ENCODE results near the gene ARPC5.

ARPC5 gene

GRCh38 chr1:183611021-183611420 lies 24.6 kb downstream of the ARPC5 start:
- DNase-seq (ENCODE audit: low read depth in 2 of 2) = no peak

- DNase-seq (ENCODE audit: low read depth in 2 of 2) = no peak
Measured at GRCh38 chr1:183609759-183610452, 25.7 kb downstream of the ARPC5 start.

GRCh38 chr1:183609313-183609712 lies 26.3 kb downstream of the ARPC5 start:
- DNase-seq (ENCODE audit: low read depth in 2 of 2) = no peak

GRCh38 chr1:183607322-183607980 lies 28.1 kb downstream of the ARPC5 start:
- no peak for DNase-seq (ENCODE audit: low read depth in 2 of 2)

GRCh38 chr1:183605904-183606303 lies 29.7 kb downstream of the ARPC5 start:
- DNase-seq (ENCODE audit: low read depth in 2 of 2) = no peak

GRCh38 chr1:183604815-183605214 lies 30.8 kb downstream of the ARPC5 start:
- DNase-seq (ENCODE audit: low read depth in 2 of 2) = no peak

GRCh38 chr1:183604038-183604808 lies 31.4 kb downstream of the ARPC5 start:
- DNase-seq (ENCODE audit: low read depth in 2 of 2) = no peak

GRCh38 chr1:183602510-183602909 lies 33.1 kb downstream of the ARPC5 start:
- no peak for DNase-seq (ENCODE audit: low read depth in 2 of 2)

- DNase-seq (ENCODE audit: low read depth in 2 of 2) = no peak
Measured at GRCh38 chr1:183600634-183601033, 34.9 kb downstream of the ARPC5 start.

GRCh38 chr1:183600136-183600535 lies 35.4 kb downstream of the ARPC5 start:
- no peak for DNase-seq (ENCODE audit: low read depth in 2 of 2)

- no peak for DNase-seq (ENCODE audit: low read depth in 2 of 2)
Measured at GRCh38 chr1:183598386-183598785, 37.2 kb downstream of the ARPC5 start.

GRCh38 chr1:183597656-183598347 lies 37.8 kb downstream of the ARPC5 start:
- DNase-seq (ENCODE audit: low read depth in 2 of 2) = no peak

GRCh38 chr1:183596500-183596899 lies 39.1 kb downstream of the ARPC5 start:
- DNase-seq (ENCODE audit: low read depth in 2 of 2) = no peak

GRCh38 chr1:183595537-183595936 lies 40.0 kb downstream of the ARPC5 start:
- no peak for DNase-seq (ENCODE audit: low read depth in 2 of 2)

GRCh38 chr1:183593356-183593755 lies 42.2 kb downstream of the ARPC5 start:
- DNase-seq (ENCODE audit: low read depth in 2 of 2) = no peak

- no peak for DNase-seq (ENCODE audit: low read depth in 2 of 2)
Measured at GRCh38 chr1:183592733-183593132, 42.9 kb downstream of the ARPC5 start.

GRCh38 chr1:183590244-183591191 lies 45.1 kb downstream of the ARPC5 start, which contains the start of gene NCF2:
Gene NCF2 (minus strand): TSS chr1:183590459. CDS start chr1:183590329, 130 bp downstream.
- DNase-seq (ENCODE audit: low read depth in 2 of 2) = no peak

- DNase-seq (ENCODE audit: low read depth in 2 of 2) = no peak
Measured at GRCh38 chr1:183589874-183590243, 45.7 kb downstream of the ARPC5 start.

- no peak for DNase-seq (ENCODE audit: low read depth in 2 of 2)
Measured at GRCh38 chr1:183589384-183589783, 46.2 kb downstream of the ARPC5 start.

- DNase-seq (ENCODE audit: low read depth in 2 of 2) = no peak
Measured at GRCh38 chr1:183588827-183589226, 46.8 kb downstream of the ARPC5 start.

- DNase-seq (ENCODE audit: low read depth in 2 of 2) = no peak
Measured at GRCh38 chr1:183586926-183587325, 48.7 kb downstream of the ARPC5 start.

All from stimulated activated CD4-positive, alpha-beta T cell treated with anti-CD3 and anti-CD28 coated beads, Interleukin-12 subunit alpha, Interleukin-12 subunit beta, amount 100 ng/mL, for 24 hours (primary cell).